GM12878 (cell line): ENCODE data around the gene ROCK1. TPM values are rescaled to one million over a fixed set of nuclear protein-coding genes. Genes with fewer than 3 reads are reported as not detected.

Experiments
- ATAC-seq: fragments of 200-7000 bp; cut with Tn5 transposase; 3 replicates; pipeline ENCODE4 v1.9.1; 2020; ENCODE audit warnings: mild to moderate bottlenecking, moderate library complexity
- BruUV-seq: library from RNA; stranded (reverse); fragments of 400-500 nt; replicated peaks from 2 replicates; lab custom pipeline; 2021; lab: Mats Ljungman, UMichigan
- CTCF ChIA-PET: fragments of 300-600 bp; sonication (Branson Sonifier 250); formaldehyde crosslinking; extraction: SDS; loops from one replicate; lab custom pipeline; 2021; ENCODE audit warnings: inconsistent platforms; lab: Yijun Ruan, JAX
- POLR2A ChIA-PET: fragments of 350-600 bp; formaldehyde crosslinking; extraction: SDS; loops from one replicate; lab custom pipeline; 2021; ENCODE audit warnings: inconsistent platforms; lab: Charles Lee
- RAD21 ChIA-PET: fragments of 300-600 bp; sonication (Branson Sonifier 250); formaldehyde crosslinking; loops from one replicate; lab custom pipeline; 2023; ENCODE audit warnings: antibody characterized with exemption; ENCODE audit not compliant: unreplicated experiment; lab: Charles Lee
- SMC1A ChIA-PET: fragments of 300-600 bp; sonication (Branson Sonifier 250); formaldehyde crosslinking; loops from one replicate; lab custom pipeline; 2023; ENCODE audit not compliant: unreplicated experiment, uncharacterized antibody; lab: Charles Lee
- DNase-seq: peaks from one replicate; pipeline ENCODE4 v3.0.0-alpha.2; 2011; ENCODE audit warnings: low read depth, low spot score
- FAIRE-seq: peaks from 3 replicates; lab custom pipeline; 2011; peaks lifted over from hg19 to GRCh38; lab: Jason Lieb, UNC
- H2AFZ ChIP-seq: 2 replicates; pipeline ENCODE4 v1.6.0; 2011; ENCODE audit warnings: low read depth, low read length, control low read depth; ENCODE audit not compliant: control insufficient read depth
- H3K27ac ChIP-seq: 2 replicates; pipeline ENCODE4 v1.5.1; 2011; ENCODE audit warnings: control low read depth; ENCODE audit not compliant: control insufficient read depth, insufficient read depth
- H3K27me3 ChIP-seq, 2 experiments: replicated peaks in 1 of 2; 2 replicates each; pipeline versions ENCODE4 v1.6.0 to v1.6.1; 2011; ENCODE audit warnings: low read length in 1 of 2; ENCODE audit not compliant: control insufficient read depth in 2 of 2, insufficient read depth in 2 of 2
- H3K36me3 ChIP-seq, 2 experiments: 2 replicates each; pipeline ENCODE4 v1.5.1; 2011; ENCODE audit warnings: low read length in 1 of 2; ENCODE audit not compliant: control insufficient read depth in 2 of 2, insufficient read depth in 2 of 2
- H3K4me1 ChIP-seq: 2 replicates; pipeline ENCODE4 v1.6.1; 2011; ENCODE audit warnings: mild to moderate bottlenecking, low read length, moderate library complexity, mixed read lengths; ENCODE audit not compliant: control insufficient read depth, insufficient read depth
- H3K4me2 ChIP-seq: 2 replicates; pipeline ENCODE4 v1.6.0; 2011; ENCODE audit warnings: control low read depth; ENCODE audit not compliant: control insufficient read depth, insufficient read depth
- H3K4me3 ChIP-seq: fragments of 200-600 bp; sonication (generic); 2 replicates; pipeline ENCODE4 v1.5.1; 2016
- H3K79me2 ChIP-seq: 2 replicates; pipeline ENCODE4 v1.6.0; 2011; ENCODE audit warnings: low read length; ENCODE audit not compliant: control insufficient read depth, insufficient read depth
- H3K9ac ChIP-seq: 2 replicates; pipeline ENCODE4 v1.8.0; 2011; ENCODE audit warnings: low read length, control low read depth, mixed read lengths; ENCODE audit not compliant: control insufficient read depth, insufficient read depth
- H3K9me3 ChIP-seq: replicated peaks from 3 replicates; pipeline ENCODE4 v1.5.1; 2011; ENCODE audit warnings: mild to moderate bottlenecking, low read length; ENCODE audit not compliant: control insufficient read depth, insufficient read depth
- H4K20me1 ChIP-seq: 2 replicates; pipeline ENCODE4 v1.6.0; 2011; ENCODE audit not compliant: control insufficient read depth, insufficient read depth
- CBX5 ChIP-seq: sonication (generic); IDR thresholded peaks from 2 replicates; pipeline ENCODE4 v1.6.1; 2016; ENCODE audit warnings: low read depth, moderate library complexity, mild to moderate bottlenecking, inconsistent platforms
- HCFC1 ChIP-seq: fragments of 150-350 bp; IDR thresholded peaks from 2 replicates; pipeline ENCODE4 v1.6.1; 2014; ENCODE audit warnings: low read length
- POLR2A ChIP-seq: IDR thresholded peaks from 2 replicates; pipeline ENCODE4 v1.6.1; 2011; ENCODE audit warnings: low read depth, mild to moderate bottlenecking, low read length
- POLR2AphosphoS2 ChIP-seq: IDR thresholded peaks from 2 replicates; pipeline ENCODE4 v1.6.1; 2011; ENCODE audit warnings: low read depth, mild to moderate bottlenecking, low read length, improper control_type of control experiment, moderate library complexity
- PRDM15 ChIP-seq: fragments of 450-650 bp; formaldehyde crosslinking; IDR thresholded peaks from 2 replicates; pipeline ENCODE4 v1.4.0; 2020; ENCODE audit warnings: mild to moderate bottlenecking, moderate library complexity
- RB1 ChIP-seq: fragments of 450-650 bp; formaldehyde crosslinking; IDR thresholded peaks from 2 replicates; pipeline ENCODE4 v1.6.1; 2017; ENCODE audit warnings: mild to moderate bottlenecking, borderline replicate concordance
- SREBF1 ChIP-seq: IDR thresholded peaks from 2 replicates; pipeline ENCODE4 v1.6.1; 2012; ENCODE audit warnings: mild to moderate bottlenecking, low read length
- STAT3 ChIP-seq: IDR thresholded peaks from 2 replicates; pipeline ENCODE4 v1.6.1; 2011; ENCODE audit warnings: low read depth, low read length, improper control_type of control experiment
- ZNF622 ChIP-seq: fragments of 450-650 bp; IDR thresholded peaks from 2 replicates; pipeline ENCODE4 v1.6.1; 2017; ENCODE audit warnings: mild to moderate bottlenecking, inconsistent platforms
- in situ Hi-C: fragments of 300-500 bp; cut with MboI; formaldehyde crosslinking; loops from 9 replicates; pipeline ENCODE4 v1.14.3; 2018; ENCODE audit warnings: mixed read lengths
- intact Hi-C: fragments of 100-400 bp; cut with micrococcal nuclease; formaldehyde crosslinking; loops from one replicate; pipeline ENCODE4 v1.14.2; 2022; ENCODE audit not compliant: unreplicated experiment
- polyA plus RNA-seq, 11 experiments: library from polyadenylated mRNA; depleted of rRNA in 4 of 11; unstranded in 6 of 11; stranded (reverse) in 5 of 11; fragments of >200 nt; fragmentation: Nextera tagmentation in 4 of 11; fragmentation: Illumina TruSeq in 1 of 11; extraction: Ambion mirVana in 4 of 11; extraction: Trizol in 1 of 11; gene quantifications; 1 replicate in 1 of 11; 2 replicates in 10 of 11; pipeline versions ENCODE4 v1.2.1 to v1.2.3, GENCODE V29; 2011 to 2016; ENCODE audit warnings: inconsistent platforms in 2 of 11, missing spikeins in 2 of 11, low read depth in 1 of 11
- total RNA-seq, 4 experiments: library from RNA; depleted of rRNA in 3 of 4; stranded (reverse); fragments of >200 nt in 3 of 4; fragmentation: Illumina TruSeq in 1 of 4; extraction: Trizol in 1 of 4; gene quantifications; 2 replicates each; pipeline versions ENCODE4 v1.2.1 to v1.2.3, GENCODE V29; 2013 to 2021

ROCK1 gene
- total and polyA plus RNA-seq, 10 of the 15 experiments (the other 5 are each of a cell fraction or from before 2014, with no cell fraction given), result 14.8 to 46.6 (median 29.5) TPM

- POLR2A ChIA-PET, result no interaction called here
- Histone ChIP-seq H2AFZ (no peak overlapping the region), H3K4me3 (no peak overlapping the region), H3K36me3 (peaks cover 4 to 28% of the 10 kb centered on the region in 2 experiments), H3K9me3 (peaks cover 7% of the 10 kb centered on the region), H3K79me2 (no peaks in the 10 kb centered on the region), H3K27me3 (no peaks in the 10 kb centered on the region), H4K20me1 (no peaks in the 10 kb centered on the region), H3K4me2 (no peak overlapping the region), H3K4me1 (no peaks in the 10 kb centered on the region), H3K27ac (no peak overlapping the region), H3K9ac (no peak overlapping the region)
- FAIRE-seq (no peak), ATAC-seq (no peak), DNase-seq (no peak)
- no peak for TF ChIP-seq POLR2AphosphoS2
- no peak for TF ChIP-seq PRDM15
- no peak for TF ChIP-seq SREBF1
- TF ChIP-seq POLR2A, result no peak
- TF ChIP-seq STAT3, result no peak
- TF ChIP-seq RB1, result no peak
- TF ChIP-seq ZNF622, result no peak
- TF ChIP-seq CBX5, result peak; percentile 90
- no peak for TF ChIP-seq HCFC1
- RAD21 ChIA-PET, result no interaction called here
- SMC1A ChIA-PET, result no interaction called here
- CTCF ChIA-PET, result no interaction called here
- in situ Hi-C loops (loop anchor here (5.0 kb wide), 1 partner anchor 35 kb away; no protein-coding TSS in a partner anchor), intact Hi-C loops (loop anchor here (5.0 kb wide), 1 partner anchor 50 kb away; no protein-coding TSS in a partner anchor)
- no TSS peak for BruUV-seq
These were observed 99.3 kb downstream of the ROCK1 start for GRCh38 chr18:21012308-21012707.
